A673 (cell line): ENCODE data around the gene COX6B2.

Experiments used
- EZH2 ChIP-seq: fragments of 200-600 bp; sonication (generic); IDR thresholded peaks from 2 replicates; pipeline ENCODE4 v1.6.1; 2017; ENCODE audit warnings: borderline replicate concordance, low read depth, mild to moderate bottlenecking, mixed read lengths, antibody characterized with exemption, low read length; ENCODE audit not compliant: poor library complexity, severe bottlenecking
- TF ChIP-seq, protein P1 (sequence below): fragments of 300-800, 200-600 bp; sonication (generic); conservative IDR thresholded peaks from 2 replicates; pipeline ENCODE4 v1.5.1; 2017; ENCODE audit warnings: low read depth, mild to moderate bottlenecking, antibody characterized with exemption, low read length, moderate library complexity, mixed read lengths

DNA sequence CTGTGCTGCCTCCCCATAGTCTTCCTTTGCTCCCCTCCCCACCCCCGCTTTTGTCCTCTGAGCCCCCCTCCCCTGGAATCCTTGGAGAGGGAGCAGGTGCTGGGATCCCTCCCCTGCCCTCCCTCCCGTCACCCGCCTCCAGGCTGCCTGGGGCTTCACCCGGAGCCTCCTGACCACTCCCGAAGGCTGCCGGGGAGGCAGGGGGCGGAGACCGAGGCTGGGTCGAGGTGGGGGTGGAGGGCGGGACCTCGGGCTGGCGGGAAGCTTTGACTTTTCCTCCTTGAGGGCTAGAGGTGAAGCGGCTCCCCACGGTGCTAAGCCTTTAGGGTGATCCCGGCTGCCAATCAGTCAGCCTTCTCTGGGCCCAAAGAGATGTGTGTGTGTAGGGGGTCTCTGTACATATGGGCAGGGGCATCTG, 13.3 kb downstream of the COX6B2 start:
- TF ChIP-seq, protein P1, sequence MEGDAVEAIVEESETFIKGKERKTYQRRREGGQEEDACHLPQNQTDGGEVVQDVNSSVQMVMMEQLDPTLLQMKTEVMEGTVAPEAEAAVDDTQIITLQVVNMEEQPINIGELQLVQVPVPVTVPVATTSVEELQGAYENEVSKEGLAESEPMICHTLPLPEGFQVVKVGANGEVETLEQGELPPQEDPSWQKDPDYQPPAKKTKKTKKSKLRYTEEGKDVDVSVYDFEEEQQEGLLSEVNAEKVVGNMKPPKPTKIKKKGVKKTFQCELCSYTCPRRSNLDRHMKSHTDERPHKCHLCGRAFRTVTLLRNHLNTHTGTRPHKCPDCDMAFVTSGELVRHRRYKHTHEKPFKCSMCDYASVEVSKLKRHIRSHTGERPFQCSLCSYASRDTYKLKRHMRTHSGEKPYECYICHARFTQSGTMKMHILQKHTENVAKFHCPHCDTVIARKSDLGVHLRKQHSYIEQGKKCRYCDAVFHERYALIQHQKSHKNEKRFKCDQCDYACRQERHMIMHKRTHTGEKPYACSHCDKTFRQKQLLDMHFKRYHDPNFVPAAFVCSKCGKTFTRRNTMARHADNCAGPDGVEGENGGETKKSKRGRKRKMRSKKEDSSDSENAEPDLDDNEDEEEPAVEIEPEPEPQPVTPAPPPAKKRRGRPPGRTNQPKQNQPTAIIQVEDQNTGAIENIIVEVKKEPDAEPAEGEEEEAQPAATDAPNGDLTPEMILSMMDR: no peak
- no peak for TF ChIP-seq EZH2
